WTC11 (cell line): ENCODE data around the gene BCL7C. TPM values are rescaled to one million over a fixed set of nuclear protein-coding genes. Genes with fewer than 3 reads are reported as not detected.

Experiments
- ATAC-seq: fragments of 200-7000 bp; cut with Tn5 transposase; 2 replicates; pipeline ENCODE4 v1.10.0; 2021; ENCODE audit warnings: mild to moderate bottlenecking, moderate library complexity
- CTCF ChIA-PET: fragments of 300-600 bp; sonication (Branson Sonifier 250); formaldehyde crosslinking; loops from one replicate; lab custom pipeline; 2021; ENCODE audit warnings: antibody characterized with exemption; lab: Charles Lee
- POLR2A ChIA-PET: fragments of 350-600 bp; sonication (Branson Sonifier 250); formaldehyde crosslinking; loops from one replicate; lab custom pipeline; 2021; ENCODE audit warnings: antibody characterized with exemption; lab: Charles Lee
- DNase-seq: peaks from one replicate; pipeline ENCODE4 v3.0.0; 2021; ENCODE audit warnings: low spot score
- H3K27ac Mint-ChIP-seq: 2 replicates; pipeline ENCODE4 v1.8.0; 2021; ENCODE audit warnings: mixed read lengths
- H3K27me3 Mint-ChIP-seq: 2 replicates; pipeline ENCODE4 v1.8.0; 2021; ENCODE audit warnings: low read depth, mild to moderate bottlenecking, moderate library complexity, mixed read lengths
- H3K36me3 Mint-ChIP-seq: 2 replicates; pipeline ENCODE4 v1.8.0; 2021; ENCODE audit warnings: mixed read lengths
- H3K4me1 Mint-ChIP-seq: 2 replicates; pipeline ENCODE4 v1.8.0; 2022; ENCODE audit warnings: mixed read lengths
- H3K4me3 Mint-ChIP-seq: 2 replicates; pipeline ENCODE4 v1.8.0; 2021; ENCODE audit warnings: mild to moderate bottlenecking, moderate library complexity, mixed read lengths
- H3K9me3 Mint-ChIP-seq: 2 replicates; pipeline ENCODE4 v1.8.0; 2021; ENCODE audit warnings: mixed read lengths
- ATF2 ChIP-seq: sonication (generic); formaldehyde crosslinking; IDR thresholded peaks from 2 replicates; pipeline ENCODE4 v1.8.1; 2022; ENCODE audit warnings: low read depth, missing genetic modification reagents, borderline replicate concordance
- CTCF ChIP-seq: fragments of 200-600 bp; IDR thresholded peaks from 2 replicates; pipeline ENCODE4 v1.8.0; 2022; ENCODE audit warnings: antibody characterized with exemption
- E2F1 ChIP-seq: sonication (generic); formaldehyde crosslinking; IDR thresholded peaks from 2 replicates; pipeline ENCODE4 v1.8.0; 2022; ENCODE audit warnings: mild to moderate bottlenecking, missing genetic modification reagents
- E2F5 ChIP-seq: sonication (generic); formaldehyde crosslinking; IDR thresholded peaks from 2 replicates; pipeline ENCODE4 v1.8.1; 2022; ENCODE audit warnings: mild to moderate bottlenecking, moderate library complexity, missing genetic modification reagents
- ESRRA ChIP-seq: sonication (generic); formaldehyde crosslinking; IDR thresholded peaks from 2 replicates; pipeline ENCODE4 v1.8.1; 2022; ENCODE audit warnings: mild to moderate bottlenecking, missing genetic modification reagents, borderline replicate concordance
- ETV6 ChIP-seq: sonication (generic); formaldehyde crosslinking; IDR thresholded peaks from 2 replicates; pipeline ENCODE4 v1.8.1; 2022; ENCODE audit warnings: mild to moderate bottlenecking, missing genetic modification reagents
- FOXJ3 ChIP-seq: sonication (generic); formaldehyde crosslinking; IDR thresholded peaks from 2 replicates; pipeline ENCODE4 v1.9.0; 2021; ENCODE audit warnings: missing genetic modification reagents, mild to moderate bottlenecking, borderline replicate concordance
- FOXP4 ChIP-seq: sonication (generic); formaldehyde crosslinking; IDR thresholded peaks from 2 replicates; pipeline ENCODE4 v1.8.0; 2022; ENCODE audit warnings: mild to moderate bottlenecking, missing genetic modification reagents
- GABPB1 ChIP-seq: sonication (generic); formaldehyde crosslinking; IDR thresholded peaks from 2 replicates; pipeline ENCODE4 v1.8.1; 2023; ENCODE audit warnings: mild to moderate bottlenecking, missing genetic modification reagents
- HMGA2 ChIP-seq: fragments of 250-450 bp; sonication (Bioruptor Pico); IDR thresholded peaks from 2 replicates; pipeline ENCODE4 v1.4.0; 2021; ENCODE audit warnings: mild to moderate bottlenecking, moderate library complexity
- JAZF1 ChIP-seq: fragments of 250-450 bp; sonication (Bioruptor Pico); IDR thresholded peaks from 2 replicates; pipeline ENCODE4 v1.9.0; 2021; ENCODE audit warnings: moderate library complexity, mild to moderate bottlenecking, inconsistent platforms
- MAX ChIP-seq: sonication (generic); formaldehyde crosslinking; IDR thresholded peaks from 2 replicates; pipeline ENCODE4 v1.8.0; 2022; ENCODE audit warnings: mild to moderate bottlenecking, missing genetic modification reagents
- NFATC4 ChIP-seq: fragments of 250-450 bp; sonication (Bioruptor Pico); IDR thresholded peaks from 2 replicates; pipeline ENCODE4 v1.9.0; 2021; ENCODE audit warnings: mild to moderate bottlenecking
- NR3C1 ChIP-seq: sonication (generic); formaldehyde crosslinking; conservative IDR thresholded peaks from 2 replicates; pipeline ENCODE4 v1.8.1; 2023; ENCODE audit warnings: low read depth, mild to moderate bottlenecking, missing genetic modification reagents
- PRRX2 ChIP-seq: fragments of 250-450 bp; sonication (Bioruptor Pico); IDR thresholded peaks from 2 replicates; pipeline ENCODE4 v1.8.0; 2021; ENCODE audit warnings: mild to moderate bottlenecking
- SMAD4 ChIP-seq: sonication (generic); formaldehyde crosslinking; IDR thresholded peaks from 2 replicates; pipeline ENCODE4 v1.8.0; 2022; ENCODE audit warnings: mild to moderate bottlenecking, missing genetic modification reagents
- STAT6 ChIP-seq: sonication (generic); formaldehyde crosslinking; conservative IDR thresholded peaks from 2 replicates; pipeline ENCODE4 v1.8.1; 2023; ENCODE audit warnings: mild to moderate bottlenecking, low read depth, missing genetic modification reagents, moderate library complexity
- ZNF281 ChIP-seq: sonication (generic); formaldehyde crosslinking; IDR thresholded peaks from 2 replicates; pipeline ENCODE4 v1.8.0; 2023; ENCODE audit warnings: mild to moderate bottlenecking, missing genetic modification reagents
- ZNF532 ChIP-seq: fragments of 250-450 bp; sonication (Bioruptor Pico); IDR thresholded peaks from 2 replicates; pipeline ENCODE4 v1.9.0; 2021; ENCODE audit warnings: mild to moderate bottlenecking, borderline replicate concordance
- total RNA-seq: library from RNA; stranded (reverse); gene quantifications from 3 replicates; pipeline ENCODE4 v1.2.3, GENCODE V29; 2021

BCL7C gene
- total RNA-seq, 1 experiment from 2014 or later: 18.3 TPM

- TF ChIP-seq MAX (CRISPR knock-in tag): no peak
- TF ChIP-seq E2F1: no peak
- no peak for TF ChIP-seq FOXP4 (CRISPR knock-in tag)
Measured at GRCh38 chr16:30867747-30868146, 26.1 kb downstream of the BCL7C start (continued).

GRCh38 chr16:30866031-30866430, 27.8 kb downstream of the BCL7C start:
- Mint-ChIP-seq H3K4me3 (no peak overlapping the region), H3K4me1 (no peaks in the 10 kb centered on the region), H3K9me3 (no peaks in the 10 kb centered on the region), H3K27me3 (peaks cover 10% of the 10 kb centered on the region), H3K27ac (no peak overlapping the region), H3K36me3 (no peaks in the 10 kb centered on the region)
- ATAC-seq: no peak
- no peak for DNase-seq
- POLR2A ChIA-PET: no interaction called here
- CTCF ChIA-PET: interaction anchor here (0.7 to 2.1 kb wide), 2 partner anchors 21 to 23 kb away, joined by 3 to 23 read pairs; no protein-coding TSS in a partner anchor
- TF ChIP-seq ESRRA (CRISPR knock-in tag) (no peak), STAT6 (CRISPR knock-in tag) (no peak), HMGA2 (CRISPR knock-in tag) (no peak), NR3C1 (CRISPR knock-in tag) (no peak), JAZF1 (CRISPR knock-in tag) (no peak), CTCF (no peak), GABPB1 (CRISPR knock-in tag) (no peak), ATF2 (no peak), ZNF281 (CRISPR knock-in tag) (no peak), ZNF532 (CRISPR knock-in tag) (no peak), E2F5 (CRISPR knock-in tag) (no peak), ETV6 (CRISPR knock-in tag) (no peak), FOXJ3 (CRISPR knock-in tag) (no peak), NFATC4 (no peak), SMAD4 (CRISPR knock-in tag) (no peak), PRRX2 (CRISPR knock-in tag) (no peak)
